Gastrocnemius medialis (tissue), 4 donors: ENCODE results near the gene ALCAM. TPM values are rescaled to one million over a fixed set of nuclear protein-coding genes. Genes with fewer than 3 reads are reported as not detected.
"Not testable (repeated sequence)": the region's sequence is repeated elsewhere in the genome, so short reads cannot be mapped to it uniquely, and the experiment has no call there.

ENCODE experiments used
- ATAC-seq, 2 donors: fragments of 150-250 bp; one replicate each; pipeline ENCODE4 v1.9.1; 2016
- DNase-seq, 2 donors: peaks; one replicate each; pipeline ENCODE4 v3.0.0-alpha.2; 2019
- H3K27ac ChIP-seq, 4 donors: fragments of 200-600 bp; sonication (generic); 1 replicate in 1 of 4; 2 replicates in 3 of 4; pipeline ENCODE4 v1.5.1; 2016 to 2018; ENCODE audit warnings: mild to moderate bottlenecking in 2 of 4, moderate library complexity in 1 of 4
- H3K27me3 ChIP-seq, 3 donors: fragments of 200-600 bp; sonication (generic) in 2 of 3; 1 replicate in 1 of 3; 2 replicates in 2 of 3; pipeline versions ENCODE4 v1.5.1 to v1.6.0; 2016 to 2019; ENCODE audit warnings: mild to moderate bottlenecking in 1 of 3, moderate library complexity in 1 of 3
- H3K36me3 ChIP-seq, 2 donors: fragments of 200-600 bp; sonication (generic) in 1 of 2; one replicate each; pipeline ENCODE4 v1.5.1; 2017 to 2018
- H3K4me1 ChIP-seq, 2 donors: fragments of 200-600 bp; sonication (generic) in 1 of 2; one replicate each; pipeline ENCODE4 v1.5.1; 2016 to 2017; ENCODE audit warnings: mild to moderate bottlenecking in 2 of 2
- H3K4me3 ChIP-seq, 4 donors: fragments of 200-600 bp; sonication (generic) in 3 of 4; 1 replicate in 1 of 4; 2 replicates in 3 of 4; pipeline ENCODE4 v1.5.1; 2016 to 2019; ENCODE audit warnings: mild to moderate bottlenecking in 2 of 4
- H3K9me3 ChIP-seq, 3 donors: fragments of 200-600 bp; sonication (generic) in 2 of 3; 1 replicate in 1 of 3; 2 replicates in 2 of 3; pipeline ENCODE4 v1.5.1; 2016 to 2019
- CTCF ChIP-seq, 5 experiments: fragments of 450-650 bp in 3 of 5; fragments of 200-600 bp in 2 of 5; sonication (generic) in 2 of 5; IDR thresholded peaks in 4 of 5; conservative IDR thresholded peaks in 1 of 5; 1 replicate in 4 of 5; 2 replicates in 1 of 5; pipeline ENCODE4 v1.5.1; 2016 to 2019; ENCODE audit warnings: antibody characterized with exemption in 5 of 5, mild to moderate bottlenecking in 3 of 5, moderate library complexity in 3 of 5
- POLR2A ChIP-seq, 2 donors: fragments of 450-650 bp; IDR thresholded peaks; one replicate each; pipeline ENCODE4 v1.6.1; 2017; ENCODE audit warnings: antibody characterized with exemption in 2 of 2, mild to moderate bottlenecking in 2 of 2, moderate library complexity in 2 of 2
- in situ Hi-C, 4 donors: fragments of 200-750 bp; cut with MboI; loops; one replicate each; pipeline versions ENCODE4 v1.15.0 to v1.8.0; 2017; ENCODE audit warnings: low sequenced_read_pairs in 4 of 4
- intact Hi-C: fragments of 100-400 bp; cut with DNase I; formaldehyde crosslinking; loops from one replicate; pipeline ENCODE4 v1.15.1; 2023; ENCODE audit warnings: low total_unique reads
- total RNA-seq, 4 donors: library from RNA; depleted of rRNA; stranded (reverse); fragments of >200 nt; gene quantifications; one replicate each; pipeline versions ENCODE4 v1.1.0 to v1.2.3, GENCODE V29; 2016

Gene ALCAM
- total RNA-seq, 4 donors from 2014 or later = 0.82 to 3.5 (median 1.6) TPM

DNA sequence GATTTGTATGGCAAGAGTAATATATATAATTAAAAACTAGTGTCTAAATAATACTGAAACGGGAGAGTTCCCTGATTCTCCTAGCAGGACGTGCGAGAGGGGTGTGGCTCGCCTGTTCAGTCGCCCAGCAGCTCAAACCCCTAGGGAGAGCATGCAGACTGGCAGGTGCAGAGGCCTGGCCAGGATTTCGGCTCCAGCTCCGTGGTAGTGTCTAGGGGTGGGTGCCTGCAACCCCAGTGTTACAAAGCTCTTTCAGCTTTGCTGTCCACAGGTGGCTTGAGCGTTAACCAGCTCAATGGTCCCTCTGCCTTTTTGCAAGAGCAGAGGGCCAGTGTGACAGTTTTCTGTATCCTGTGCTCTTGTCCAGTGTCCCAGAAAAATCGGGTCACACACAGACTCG, 226.6 kb downstream of the ALCAM start:
- H3K9me3 ChIP-seq = no peaks in the 10 kb centered on the region
- in situ Hi-C loops (no loop called here), intact Hi-C loops (no loop called here)
- H3K4me3 ChIP-seq = no peak overlapping the region
- no peak for DNase-seq
- no peak for TF ChIP-seq POLR2A (IDR thresholded peaks at IDR 0.05)
- no peak for TF ChIP-seq CTCF (IDR thresholded peaks at IDR 0.05 in 4 of 5, conservative IDR thresholded peaks at IDR 0.05 in 1 of 5)
- ATAC-seq = no peak
- no peaks in the 10 kb centered on the region for H3K36me3 ChIP-seq
- no peaks in the 10 kb centered on the region for H3K4me1 ChIP-seq
- no peak overlapping the region for H3K27ac ChIP-seq
- H3K27me3 ChIP-seq = no peaks in the 10 kb centered on the region

DNA sequence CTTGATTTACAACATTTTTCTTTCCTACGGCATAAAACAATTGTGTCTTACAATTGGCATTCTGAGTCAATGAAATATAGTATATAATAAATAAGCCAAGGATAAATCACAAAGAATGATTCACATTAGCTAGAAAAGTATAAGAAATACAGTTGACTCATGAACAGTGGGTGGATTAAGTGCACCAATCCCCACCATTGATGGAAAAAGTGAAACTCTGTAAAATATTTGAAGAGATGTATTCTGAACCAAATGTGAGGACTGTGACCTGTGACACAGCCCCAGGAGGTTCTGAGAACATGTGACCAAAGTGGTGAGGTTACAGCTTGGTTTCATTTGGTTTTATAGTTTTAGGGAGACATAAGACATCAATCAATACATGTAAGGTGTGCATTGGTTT, 227.5 kb downstream of the ALCAM start:
- H3K36me3 ChIP-seq = no peaks in the 10 kb centered on the region
- in situ Hi-C loops = no loop called here
- ATAC-seq (no peak), DNase-seq (no peak)
- no peaks in the 10 kb centered on the region for H3K9me3 ChIP-seq
- no peaks in the 10 kb centered on the region for H3K4me1 ChIP-seq
- intact Hi-C loops = no loop called here
- no peak overlapping the region for H3K27ac ChIP-seq
- no peak overlapping the region for H3K4me3 ChIP-seq
- TF ChIP-seq POLR2A (IDR thresholded peaks at IDR 0.05) (no peak), CTCF (IDR thresholded peaks at IDR 0.05 in 4 of 5, conservative IDR thresholded peaks at IDR 0.05 in 1 of 5) (no peak)
- no peaks in the 10 kb centered on the region for H3K27me3 ChIP-seq

DNA sequence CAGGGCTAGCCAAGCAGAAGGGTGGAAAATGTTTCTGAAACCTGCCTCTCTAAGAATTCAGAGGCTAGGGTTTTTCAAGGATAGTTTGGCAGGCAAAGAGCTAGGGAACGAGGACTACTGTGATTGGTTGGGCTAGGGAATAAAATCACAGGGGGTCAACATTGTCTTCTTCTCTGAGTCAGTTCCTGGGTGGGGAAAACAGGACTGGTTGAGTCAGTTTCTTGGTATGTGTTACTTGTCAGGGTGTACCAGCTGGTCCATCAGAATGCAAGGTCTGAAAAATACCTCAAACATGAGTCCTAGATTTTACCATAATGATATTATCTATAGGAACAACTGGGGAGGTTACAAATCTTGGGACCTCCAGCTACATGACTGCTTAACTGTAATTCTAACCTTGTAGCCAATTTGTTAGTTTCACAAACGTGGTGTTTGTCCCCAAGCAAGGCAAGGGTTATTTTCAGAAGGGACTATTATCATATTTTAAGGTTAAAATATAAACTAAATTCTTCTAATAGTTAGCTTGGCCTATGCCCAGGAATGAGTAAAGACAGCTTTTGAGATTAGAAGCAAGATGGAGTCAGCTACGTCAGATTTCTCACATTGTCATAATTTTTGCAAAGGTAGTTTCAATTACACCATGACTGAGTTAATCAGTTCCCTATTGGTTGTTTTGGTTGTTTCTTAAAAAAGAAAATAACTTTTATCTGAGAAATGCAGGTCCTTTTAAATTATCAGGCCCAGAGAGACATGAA, 231.5 kb downstream of the ALCAM start:
- Histone ChIP-seq H3K4me1 (no peaks in the 10 kb centered on the region), H3K4me3 (no peak overlapping the region), H3K27ac (no peak overlapping the region), H3K27me3 (no peaks in the 10 kb centered on the region), H3K36me3 (no peaks in the 10 kb centered on the region), H3K9me3 (no peaks in the 10 kb centered on the region)
- TF ChIP-seq POLR2A (IDR thresholded peaks at IDR 0.05) = no peak
- no peak for TF ChIP-seq CTCF (IDR thresholded peaks at IDR 0.05 in 4 of 5, conservative IDR thresholded peaks at IDR 0.05 in 1 of 5)
- DNase-seq = no peak
- no peak for ATAC-seq
- in situ Hi-C loops (no loop called here), intact Hi-C loops (no loop called here)

DNA sequence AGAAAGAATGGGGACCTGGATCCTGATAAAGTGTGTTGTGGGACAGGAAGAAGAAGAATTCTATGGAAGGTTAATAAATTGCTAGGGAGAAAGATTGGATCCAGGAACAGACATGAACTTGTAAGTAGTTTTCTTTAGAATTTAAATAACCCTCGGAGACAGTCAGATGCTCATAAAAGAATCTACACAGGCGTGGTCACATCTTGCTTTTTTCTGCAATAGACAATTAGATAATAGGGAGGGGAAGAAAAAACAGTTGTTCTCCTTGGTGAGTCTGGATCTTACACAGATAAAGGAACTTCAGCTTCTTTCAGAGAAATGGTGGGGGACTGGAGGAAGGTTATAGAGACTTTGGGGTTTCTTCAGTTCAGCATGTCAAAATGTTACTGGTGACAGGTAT, 232.6 kb downstream of the ALCAM start:
- Histone ChIP-seq H3K36me3 (no peaks in the 10 kb centered on the region), H3K27ac (no peak overlapping the region), H3K4me3 (no peak overlapping the region), H3K9me3 (no peaks in the 10 kb centered on the region), H3K4me1 (no peaks in the 10 kb centered on the region), H3K27me3 (no peaks in the 10 kb centered on the region)
- intact Hi-C loops = no loop called here
- DNase-seq (no peak), ATAC-seq (no peak)
- TF ChIP-seq CTCF (IDR thresholded peaks at IDR 0.05 in 4 of 5, conservative IDR thresholded peaks at IDR 0.05 in 1 of 5) = no peak
- in situ Hi-C loops = no loop called here

- not testable (repeated sequence) for H3K27me3 ChIP-seq
Measured at GRCh38 chr3:105601756-105602155, 235.0 kb downstream of the ALCAM start.

GRCh38 chr3:105602286-105602685, 235.6 kb downstream of the ALCAM start:
- H3K27ac ChIP-seq, DNase-seq, in situ Hi-C loops, intact Hi-C loops, H3K4me1 ChIP-seq, ATAC-seq, H3K27me3 ChIP-seq, H3K4me3 ChIP-seq, H3K36me3 ChIP-seq, H3K9me3 ChIP-seq: not testable (repeated sequence)

More at GRCh38 chr3:105601756-105602155, 235.0 kb downstream of the ALCAM start:
- ATAC-seq, DNase-seq, H3K4me1 ChIP-seq, in situ Hi-C loops, H3K36me3 ChIP-seq, H3K27ac ChIP-seq, H3K9me3 ChIP-seq, H3K4me3 ChIP-seq, intact Hi-C loops: not testable (repeated sequence)

GRCh38 chr3:105603516-105603915, 236.8 kb downstream of the ALCAM start:
- H3K4me1 ChIP-seq, H3K27me3 ChIP-seq, intact Hi-C loops, H3K36me3 ChIP-seq, H3K4me3 ChIP-seq, in situ Hi-C loops, H3K27ac ChIP-seq, DNase-seq, H3K9me3 ChIP-seq, ATAC-seq: not testable (repeated sequence)
